Astrocyte (in vitro differentiated cells and primary cell): ENCODE measurements around the gene LRRC75A. TPM values are rescaled to one million over a fixed set of nuclear protein-coding genes. Genes with fewer than 3 reads are reported as not detected.
A peak's percentile ranks its signal among the peaks of the same experiment; 100 is the strongest.

Experiments used
- DNase-seq: peaks from one replicate; pipeline ENCODE4 v3.0.0-alpha.2; 2010; ENCODE audit warnings: low read depth
- FAIRE-seq: peaks from 2 replicates; lab custom pipeline; 2011; peaks lifted over from hg19 to GRCh38; lab: Jason Lieb, UNC
- H2AFZ ChIP-seq: 2 replicates; pipeline ENCODE4 v1.6.0; 2012; ENCODE audit warnings: low read depth, low read length, inconsistent platforms
- H3K27ac ChIP-seq: 2 replicates; pipeline ENCODE4 v1.5.1; 2011; ENCODE audit warnings: low read depth, low read length, inconsistent platforms
- H3K27me3 ChIP-seq: 2 replicates; pipeline ENCODE4 v1.6.0; 2011; ENCODE audit warnings: low read length, inconsistent platforms; ENCODE audit not compliant: insufficient read depth
- H3K36me3 ChIP-seq: 2 replicates; pipeline ENCODE4 v1.5.1; 2011; ENCODE audit warnings: low read length, inconsistent platforms; ENCODE audit not compliant: insufficient read depth
- H3K4me1 ChIP-seq: 2 replicates; pipeline ENCODE4 v1.5.1; 2011; ENCODE audit warnings: low read length, inconsistent platforms; ENCODE audit not compliant: insufficient read depth
- H3K4me2 ChIP-seq: 2 replicates; pipeline ENCODE4 v1.6.0; 2012; ENCODE audit warnings: low read length, inconsistent platforms
- H3K4me3 ChIP-seq: 2 replicates; pipeline ENCODE4 v1.5.1; 2011; ENCODE audit warnings: low read depth, mild to moderate bottlenecking, low read length, inconsistent platforms; ENCODE audit not compliant: insufficient read depth
- H3K79me2 ChIP-seq: 2 replicates; pipeline ENCODE4 v1.6.0; 2012; ENCODE audit warnings: mild to moderate bottlenecking, low read length, inconsistent platforms; ENCODE audit not compliant: insufficient read depth
- H3K9ac ChIP-seq: 2 replicates; pipeline ENCODE4 v1.6.0; 2012; ENCODE audit warnings: mild to moderate bottlenecking, low read length, inconsistent platforms
- H3K9me3 ChIP-seq: 2 replicates; pipeline ENCODE4 v1.5.1; 2012; ENCODE audit warnings: low read depth, mild to moderate bottlenecking, low read length, inconsistent platforms; ENCODE audit not compliant: insufficient read depth
- H4K20me1 ChIP-seq: 2 replicates; pipeline ENCODE4 v1.6.0; 2012; ENCODE audit warnings: low read length, inconsistent platforms; ENCODE audit not compliant: insufficient read depth
- H3K27ac Mint-ChIP-seq: one replicate; pipeline ENCODE4 v1.8.0; 2021; ENCODE audit warnings: mild to moderate bottlenecking, mixed read lengths; ENCODE audit not compliant: unreplicated experiment
- H3K27me3 Mint-ChIP-seq: one replicate; pipeline ENCODE4 v1.8.0; 2021; ENCODE audit warnings: low read depth, mixed read lengths; ENCODE audit not compliant: unreplicated experiment
- H3K36me3 Mint-ChIP-seq: one replicate; pipeline ENCODE4 v1.8.0; 2021; ENCODE audit warnings: low read depth, mixed read lengths; ENCODE audit not compliant: unreplicated experiment
- H3K4me1 Mint-ChIP-seq: one replicate; pipeline ENCODE4 v1.8.0; 2021; ENCODE audit warnings: low read depth, mixed read lengths; ENCODE audit not compliant: unreplicated experiment
- H3K4me3 Mint-ChIP-seq: one replicate; pipeline ENCODE4 v1.8.0; 2021; ENCODE audit warnings: mild to moderate bottlenecking, moderate library complexity, mixed read lengths; ENCODE audit not compliant: unreplicated experiment
- H3K9me3 Mint-ChIP-seq: one replicate; pipeline ENCODE4 v1.8.0; 2021; ENCODE audit warnings: mild to moderate bottlenecking, mixed read lengths; ENCODE audit not compliant: unreplicated experiment
- CTCF ChIP-seq: IDR thresholded peaks from 2 replicates; pipeline ENCODE4 v1.5.1; 2011; ENCODE audit warnings: low read depth, mild to moderate bottlenecking, inconsistent platforms, low read length, moderate library complexity; ENCODE audit not compliant: insufficient read depth
- EZH2 ChIP-seq: IDR thresholded peaks from 2 replicates; pipeline ENCODE4 v1.6.1; 2012; ENCODE audit warnings: mild to moderate bottlenecking, low read length, inconsistent platforms; ENCODE audit not compliant: insufficient read depth
- total RNA-seq: library from RNA; stranded (reverse); gene quantifications from 2 replicates; pipeline ENCODE4 v1.2.1, GENCODE V29; 2021

Gene LRRC75A
- total RNA-seq, 1 donor from 2014 or later = 0.36 TPM

DNA sequence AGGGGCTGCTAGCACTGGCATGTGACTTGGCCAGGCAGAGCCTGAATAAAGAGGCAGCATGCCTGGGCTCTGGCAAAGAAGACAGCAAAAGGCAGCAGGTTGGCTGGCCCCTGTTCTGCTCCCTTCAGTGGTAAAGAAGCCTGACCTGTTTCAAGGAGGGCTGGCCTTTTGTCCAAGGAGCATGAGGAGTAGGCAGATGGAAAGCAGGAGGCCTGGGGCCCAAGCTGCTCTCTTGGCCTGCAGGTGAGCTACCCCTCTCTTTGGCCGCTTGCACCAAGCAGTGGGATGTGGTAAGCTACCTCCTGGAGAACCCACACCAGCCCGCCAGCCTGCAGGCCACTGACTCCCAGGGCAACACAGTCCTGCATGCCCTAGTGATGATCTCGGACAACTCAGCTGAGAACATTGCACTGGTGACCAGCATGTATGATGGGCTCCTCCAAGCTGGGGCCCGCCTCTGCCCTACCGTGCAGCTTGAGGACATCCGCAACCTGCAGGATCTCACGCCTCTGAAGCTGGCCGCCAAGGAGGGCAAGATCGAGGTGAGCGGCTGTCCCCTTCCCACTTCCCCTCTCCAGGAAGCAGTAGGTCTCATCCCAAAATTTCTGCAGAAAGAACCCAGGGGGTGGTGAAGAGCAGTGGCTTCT lies 68.6 kb downstream of the LRRC75A start:
- H3K9me3 Mint-ChIP-seq = no peaks in the 10 kb centered on the region
- H3K36me3 Mint-ChIP-seq = no peaks in the 10 kb centered on the region
- H3K4me1 ChIP-seq = peaks cover 28% of the 10 kb centered on the region
- no peak overlapping the region for H3K27ac Mint-ChIP-seq
- peaks cover 7% of the 10 kb centered on the region for H4K20me1 ChIP-seq
- no peak overlapping the region for H3K9ac ChIP-seq
- H3K4me3 Mint-ChIP-seq = no peak overlapping the region
- no peak overlapping the region for H2AFZ ChIP-seq
- peaks cover 23% of the 10 kb centered on the region for H3K4me1 Mint-ChIP-seq
- DNase-seq = no peak
- H3K9me3 ChIP-seq = no peaks in the 10 kb centered on the region
- no peaks in the 10 kb centered on the region for H3K36me3 ChIP-seq
- H3K27me3 Mint-ChIP-seq = peaks cover 10% of the 10 kb centered on the region
- no peaks in the 10 kb centered on the region for H3K27me3 ChIP-seq
- H3K79me2 ChIP-seq = no peaks in the 10 kb centered on the region
- FAIRE-seq = no peak
- no peak overlapping the region for H3K4me3 ChIP-seq
- no peak overlapping the region for H3K4me2 ChIP-seq
- TF ChIP-seq EZH2 = no peak
- TF ChIP-seq CTCF = no peak
- no peak overlapping the region for H3K27ac ChIP-seq

DNA sequence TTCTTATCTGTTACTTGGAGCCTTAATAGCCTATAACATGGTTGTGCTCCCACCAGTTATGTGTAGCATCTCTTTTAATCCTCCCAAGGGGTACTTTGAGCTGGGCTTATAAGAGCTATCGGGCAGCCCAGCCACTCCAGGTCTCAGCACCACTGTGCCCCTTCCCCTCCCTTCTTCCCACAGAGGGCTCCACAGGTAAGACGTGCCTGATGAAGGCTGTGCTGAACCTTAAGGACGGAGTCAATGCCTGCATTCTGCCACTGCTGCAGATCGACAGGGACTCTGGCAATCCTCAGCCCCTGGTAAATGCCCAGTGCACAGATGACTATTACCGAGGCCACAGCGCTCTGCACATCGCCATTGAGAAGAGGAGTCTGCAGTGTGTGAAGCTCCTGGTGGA lies 69.6 kb downstream of the LRRC75A start:
- H3K9me3 Mint-ChIP-seq = no peaks in the 10 kb centered on the region
- peak overlapping the region; percentile 47 for H3K27ac Mint-ChIP-seq
- H3K4me1 Mint-ChIP-seq = peaks cover 30% of the 10 kb centered on the region
- no peaks in the 10 kb centered on the region for H3K36me3 Mint-ChIP-seq
- peaks cover 37% of the 10 kb centered on the region for H3K4me1 ChIP-seq
- no peak overlapping the region for H2AFZ ChIP-seq
- peaks cover 7% of the 10 kb centered on the region for H4K20me1 ChIP-seq
- H3K4me3 Mint-ChIP-seq = no peak overlapping the region
- H3K4me3 ChIP-seq = no peak overlapping the region
- no peaks in the 10 kb centered on the region for H3K79me2 ChIP-seq
- peaks cover 10% of the 10 kb centered on the region for H3K27me3 Mint-ChIP-seq
- no peaks in the 10 kb centered on the region for H3K27me3 ChIP-seq
- H3K9ac ChIP-seq = no peak overlapping the region
- FAIRE-seq (no peak), DNase-seq (no peak)
- no peaks in the 10 kb centered on the region for H3K9me3 ChIP-seq
- H3K4me2 ChIP-seq = no peak overlapping the region
- no peak overlapping the region for H3K27ac ChIP-seq
- no peak for TF ChIP-seq CTCF
- TF ChIP-seq EZH2 = no peak
- no peaks in the 10 kb centered on the region for H3K36me3 ChIP-seq

DNA sequence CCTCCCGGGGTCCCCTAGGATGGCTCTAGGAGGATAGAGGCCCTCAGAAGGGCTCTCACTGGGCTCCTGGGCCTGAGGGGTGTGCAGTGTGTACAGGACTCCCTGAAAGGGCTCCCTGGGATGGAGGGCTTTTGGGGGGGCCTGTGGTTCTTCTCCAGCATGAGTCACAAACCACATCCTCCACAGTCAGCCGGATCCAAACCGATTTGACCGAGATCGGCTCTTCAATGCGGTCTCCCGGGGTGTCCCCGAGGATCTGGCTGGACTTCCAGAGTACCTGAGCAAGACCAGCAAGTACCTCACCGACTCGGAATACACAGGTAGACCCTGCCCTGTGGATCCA lies 72.1 kb downstream of the LRRC75A start:
- no peaks in the 10 kb centered on the region for H3K27me3 Mint-ChIP-seq
- Histone ChIP-seq H3K9ac (peak overlapping the region; percentile 78), H3K27ac (peak overlapping the region; percentile 92), H4K20me1 (peaks cover 7% of the 10 kb centered on the region), H3K36me3 (no peaks in the 10 kb centered on the region), H3K4me1 (peaks cover 47% of the 10 kb centered on the region), H3K4me3 (peak overlapping the region; percentile 30), H3K79me2 (peaks cover 19% of the 10 kb centered on the region), H3K9me3 (no peaks in the 10 kb centered on the region), H2AFZ (no peak overlapping the region), H3K27me3 (no peaks in the 10 kb centered on the region), H3K4me2 (peak overlapping the region; percentile 86)
- H3K9me3 Mint-ChIP-seq = no peaks in the 10 kb centered on the region
- no peak overlapping the region for H3K4me3 Mint-ChIP-seq
- no peaks in the 10 kb centered on the region for H3K36me3 Mint-ChIP-seq
- H3K27ac Mint-ChIP-seq = peak overlapping the region; percentile 95
- peak; percentile 82 for DNase-seq
- peaks cover 31% of the 10 kb centered on the region for H3K4me1 Mint-ChIP-seq
- FAIRE-seq = peak; percentile 55
- TF ChIP-seq EZH2 = no peak
- no peak for TF ChIP-seq CTCF
